GM18498 (cell line): ENCODE data around the gene COL17A1.

Experiments
- ATAC-seq: cut with Tn5 transposase; IDR thresholded peaks from one replicate; pipeline ENCODE4 v1.9.1; 2021; ENCODE audit warnings: mild to moderate bottlenecking, moderate library complexity; ENCODE audit not compliant: unreplicated experiment

Gene COL17A1

GRCh38 chr10:104054430-104054829, 31.2 kb downstream of the COL17A1 start:
- ATAC-seq, result no peak

- no peak for ATAC-seq
Observed at GRCh38 chr10:104053201-104053600, 32.5 kb downstream of the COL17A1 start.

DNA sequence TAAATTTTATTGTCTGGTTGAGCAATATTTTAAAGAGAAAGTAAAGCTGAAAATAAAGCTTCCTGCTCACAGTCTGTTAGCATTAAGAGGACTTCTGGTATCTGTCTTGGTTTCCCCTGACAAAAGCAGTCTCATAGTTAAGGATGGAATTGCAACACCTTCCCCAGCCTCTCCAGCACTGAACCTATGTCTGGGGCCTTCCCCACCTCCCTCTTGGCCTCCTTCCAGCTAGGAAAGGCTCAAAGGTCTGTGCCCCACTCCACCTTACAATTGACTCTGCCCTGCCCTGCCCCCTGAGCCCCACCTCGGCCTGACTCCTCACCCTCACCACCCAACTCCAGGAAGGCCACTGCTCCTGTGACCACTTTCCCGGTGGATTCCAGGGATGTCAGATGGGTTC, 33.2 kb downstream of the COL17A1 start:
- no peak for ATAC-seq

- no peak for ATAC-seq
Observed at GRCh38 chr10:104049504-104050250, 36.0 kb downstream of the COL17A1 start.

DNA sequence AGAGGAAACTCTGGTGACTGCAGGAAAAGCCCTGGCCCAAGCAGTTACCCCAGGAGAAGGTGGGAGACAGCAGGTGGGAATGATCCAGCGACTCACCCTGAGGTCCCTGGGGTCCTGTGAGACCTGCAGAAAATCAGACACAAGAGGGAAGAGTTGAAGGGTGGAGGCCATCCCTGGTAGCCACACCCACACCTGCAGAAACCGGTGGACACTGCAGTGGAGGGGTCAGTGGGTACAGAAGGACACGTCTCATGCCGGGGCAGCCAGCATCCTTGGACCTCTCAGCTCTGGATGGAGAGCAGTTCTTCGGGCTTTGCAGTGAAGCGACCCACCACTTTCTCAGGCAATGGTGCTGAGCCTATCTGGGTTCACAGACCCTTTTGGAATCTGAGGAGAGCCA, 39.0 kb downstream of the COL17A1 start:
- ATAC-seq, result no peak

DNA sequence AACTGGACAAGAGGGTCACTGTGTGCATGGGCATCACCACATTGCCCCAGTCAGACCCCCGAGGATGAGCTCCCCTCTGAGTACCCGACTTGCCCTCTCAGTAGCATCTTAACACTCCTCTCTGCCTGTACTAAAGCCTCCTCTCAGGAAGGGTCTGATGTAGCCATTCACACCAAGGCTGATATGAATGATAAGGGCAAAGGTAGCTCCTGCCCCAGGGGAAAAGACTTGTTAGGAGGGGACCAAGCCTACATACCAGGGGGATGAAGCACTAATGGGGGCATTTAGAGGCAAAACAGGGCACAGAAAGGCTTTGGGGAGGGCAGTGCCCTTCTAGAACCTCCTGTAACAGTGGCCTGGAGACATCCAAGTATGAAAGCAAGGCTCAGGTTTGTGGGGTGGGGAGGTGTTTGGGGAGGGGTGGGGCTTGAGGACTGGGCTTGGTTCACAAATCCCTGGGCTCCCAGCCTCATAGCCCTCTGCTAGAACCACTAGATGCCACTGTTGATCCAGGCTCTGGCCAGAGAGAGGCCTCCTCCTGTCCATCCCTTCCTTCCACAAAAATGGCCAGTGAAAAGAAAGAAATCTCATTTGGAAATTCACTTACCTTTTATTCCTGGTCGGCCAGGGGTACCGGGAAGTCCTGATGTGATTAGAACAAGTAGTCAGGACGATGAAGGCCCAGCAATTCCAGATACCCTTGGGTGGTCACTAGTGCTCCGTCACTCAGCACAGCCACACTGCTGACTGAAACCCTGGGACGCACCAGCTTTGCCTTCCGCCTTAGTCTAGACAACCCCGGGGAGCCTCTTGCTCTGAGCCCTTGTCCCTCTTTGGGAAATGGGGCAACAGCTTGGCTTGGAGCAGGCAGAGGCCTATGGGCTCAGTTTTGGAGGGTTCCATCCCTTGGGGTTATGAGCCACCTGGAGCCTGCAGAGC, 40.3 kb downstream of the COL17A1 start:
- no peak for ATAC-seq

- no peak for ATAC-seq
Observed at GRCh38 chr10:104043854-104044253, 41.8 kb downstream of the COL17A1 start.

DNA sequence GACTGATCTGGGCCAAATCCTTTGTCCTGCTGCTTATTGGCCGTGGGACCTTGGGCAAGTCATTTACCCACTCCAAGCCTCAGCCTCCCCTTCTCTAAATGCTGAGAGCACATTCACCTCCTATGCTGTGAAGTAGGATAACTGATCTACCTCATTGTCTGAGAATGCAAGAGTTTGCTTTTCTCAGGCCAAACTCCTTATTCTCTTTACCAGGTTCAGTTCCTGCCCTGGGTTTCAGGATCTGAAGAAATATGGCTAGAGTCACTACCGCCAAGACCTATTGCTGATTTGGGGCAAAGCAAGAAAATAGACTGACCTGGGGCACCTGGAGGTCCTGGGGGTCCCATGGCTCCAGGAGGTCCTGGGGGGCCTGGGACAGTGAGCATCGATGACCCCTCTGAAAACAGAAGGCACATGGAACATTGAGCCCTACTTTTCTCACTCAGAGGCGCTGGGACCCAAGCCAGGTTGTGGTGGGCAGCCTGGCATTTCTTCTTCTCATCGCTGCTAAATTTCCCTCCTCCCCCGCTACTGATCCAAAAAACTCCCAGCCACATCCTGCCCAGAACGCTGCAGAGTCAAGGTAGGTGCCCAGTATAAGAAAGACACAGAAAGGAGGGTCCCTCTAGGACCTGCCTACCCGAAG, 42.4 kb downstream of the COL17A1 start:
- no peak for ATAC-seq

- ATAC-seq, result no peak
Observed at GRCh38 chr10:104041891-104042535, 43.7 kb downstream of the COL17A1 start.

GRCh38 chr10:104040862-104041789, 44.6 kb downstream of the COL17A1 start:
- ATAC-seq, result no peak

- no peak for ATAC-seq
Observed at GRCh38 chr10:104040382-104040781, 45.3 kb downstream of the COL17A1 start.

- no peak for ATAC-seq
Observed at GRCh38 chr10:104038958-104039752, 46.5 kb downstream of the COL17A1 start.

- no peak for ATAC-seq
Observed at GRCh38 chr10:104038537-104038936, 47.1 kb downstream of the COL17A1 start.

DNA sequence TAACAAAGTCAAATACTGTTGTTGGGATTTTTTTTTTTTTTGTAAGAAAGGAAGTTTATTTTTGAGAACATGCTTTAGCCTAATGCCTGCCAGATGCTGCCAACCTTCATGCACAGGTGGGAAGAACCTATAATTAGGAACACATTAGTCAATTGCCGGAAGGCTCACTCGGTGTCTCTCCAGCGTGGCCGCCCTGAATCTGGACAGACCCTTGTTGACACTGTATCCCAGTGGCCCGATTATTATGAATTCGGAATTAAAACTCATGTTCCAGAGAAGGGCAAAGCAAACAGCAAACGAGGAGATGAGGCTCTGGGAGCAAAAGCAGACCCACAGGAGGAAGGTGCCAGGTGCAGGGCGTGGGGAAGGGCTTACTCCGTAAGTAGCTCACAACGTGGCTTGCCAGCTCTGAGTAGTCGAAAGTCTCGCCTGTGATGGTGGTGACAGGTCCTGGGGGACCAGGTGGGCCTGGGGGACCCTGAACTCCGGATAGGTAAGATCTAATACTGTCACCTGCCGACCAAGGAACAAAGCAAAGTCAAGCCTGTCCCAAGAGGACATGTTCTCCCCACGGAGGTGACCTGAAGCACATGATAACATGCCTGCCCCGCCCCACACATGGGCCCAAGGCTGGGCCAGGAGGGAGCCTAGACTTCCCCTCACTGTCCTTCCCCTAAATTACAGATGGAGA, 48.3 kb downstream of the COL17A1 start:
- no peak for ATAC-seq

DNA sequence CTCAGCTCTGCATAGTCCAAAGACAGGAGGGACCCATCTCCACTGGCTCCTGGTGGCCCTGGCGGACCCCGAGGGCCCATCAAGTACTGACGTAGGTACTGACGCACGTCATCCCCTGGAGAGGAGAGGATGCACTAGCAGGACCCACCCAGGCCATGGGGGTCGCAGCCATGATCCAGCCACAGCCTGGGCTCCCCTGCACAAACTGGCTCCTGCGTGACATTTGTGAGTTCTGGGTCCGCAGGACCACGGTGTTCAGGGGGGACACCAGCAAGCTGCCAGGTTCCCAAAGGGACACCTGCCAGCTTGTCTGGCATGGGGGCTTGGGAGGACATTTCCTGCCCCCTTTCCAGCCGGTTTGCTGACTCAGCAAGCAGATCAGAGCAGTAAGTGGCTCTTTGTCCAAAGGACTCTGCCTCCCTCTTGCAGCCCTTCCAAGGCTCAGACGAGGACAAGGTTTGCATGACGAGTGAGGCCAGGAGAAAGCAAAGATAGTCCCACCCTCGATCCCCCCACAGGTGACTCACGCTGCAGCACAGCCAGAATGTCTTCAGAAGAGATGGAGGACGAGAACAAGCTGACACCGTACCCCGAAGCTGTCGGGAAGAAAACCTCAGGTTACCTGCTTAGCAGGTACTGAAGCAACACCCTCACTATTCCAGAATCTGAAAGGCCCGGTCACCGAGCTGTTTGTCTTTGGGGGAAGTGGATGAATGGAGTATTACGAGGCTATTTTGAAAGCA, 49.0 kb downstream of the COL17A1 start:
- ATAC-seq, result no peak

DNA sequence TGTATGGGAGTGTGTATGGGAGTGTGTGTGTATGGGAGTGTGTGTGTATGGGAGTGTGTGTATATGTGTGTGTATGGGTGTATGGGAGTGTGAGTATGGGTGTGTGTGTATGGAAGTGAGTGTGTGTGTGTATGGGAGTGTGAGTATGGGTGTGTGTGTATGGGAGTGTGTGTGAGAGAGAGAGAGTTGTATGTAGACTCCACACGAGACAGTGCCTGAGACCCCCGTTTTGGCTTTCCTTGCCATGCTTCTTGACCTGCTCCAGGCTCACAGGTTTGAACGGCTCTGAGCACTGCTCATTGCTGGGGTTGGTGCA, 49.7 kb downstream of the COL17A1 start:
- ATAC-seq, result no peak

- ATAC-seq, result no peak
Observed at GRCh38 chr10:104035194-104036068, 50.2 kb downstream of the COL17A1 start.
